AG04450 (cell line): ENCODE measurements around the gene ADIPOR1. TPM values are rescaled to one million over a fixed set of nuclear protein-coding genes. Genes with fewer than 3 reads are reported as not detected.

Experiments used
- CTCF ChIA-PET: fragments of 300-600, 350-600 bp; formaldehyde crosslinking; extraction: SDS; loops from one replicate; lab custom pipeline; 2022; ENCODE audit warnings: antibody characterized with exemption, inconsistent platforms; lab: Charles Lee
- POLR2A ChIA-PET: fragments of 350-600 bp; formaldehyde crosslinking; extraction: SDS; loops from one replicate; lab custom pipeline; 2021; ENCODE audit warnings: antibody characterized with exemption, inconsistent platforms; lab: Yijun Ruan, JAX
- DNase-seq: peaks from one replicate; pipeline ENCODE4 v3.0.0-alpha.2; 2011; ENCODE audit warnings: low read depth, low spot score
- H3K27ac ChIP-seq: one replicate; pipeline ENCODE4 v1.5.1; 2012; ENCODE audit warnings: low read depth, low read length, control low read depth
- H3K27me3 ChIP-seq: one replicate; pipeline ENCODE4 v1.6.0; 2012; ENCODE audit warnings: low read length; ENCODE audit not compliant: control insufficient read depth, insufficient read depth
- H3K4me3 ChIP-seq: 2 replicates; pipeline ENCODE4 v1.5.1; 2011; ENCODE audit warnings: mild to moderate bottlenecking, low read depth, low read length, control low read depth
- H3K9me3 ChIP-seq: 2 replicates; pipeline ENCODE4 v1.5.1; 2012; ENCODE audit warnings: low read length; ENCODE audit not compliant: control insufficient read depth, insufficient read depth
- CTCF ChIP-seq: IDR thresholded peaks from 2 replicates; pipeline ENCODE4 v1.5.1; 2011; ENCODE audit warnings: low read depth, low read length, control low read depth, inconsistent platforms
- polyA plus RNA-seq: library from polyadenylated mRNA; depleted of rRNA; stranded (reverse); fragments of >200 nt; gene quantifications from 2 replicates; pipeline ENCODE4 v1.2.3, GENCODE V29; 2011

Gene ADIPOR1
- polyA plus RNA-seq, 1 experiment = 124 TPM

GRCh38 chr1:202959276-202959620 is 1.1 kb upstream of the ADIPOR1 start:
- no peak for DNase-seq
- ChIA-PET CTCF (interaction anchor here (0.6 kb wide), 1 partner anchor 826 kb away, joined by 3 read pairs; no protein-coding TSS in a partner anchor), POLR2A (interaction anchor here (1.0 kb wide), 1 partner anchor 48 kb away, joined by 6 read pairs; the partner anchor contains the start of gene TMEM183A)
- H3K27ac ChIP-seq = no peak overlapping the region
- TF ChIP-seq CTCF = no peak
- H3K4me3 ChIP-seq = no peak overlapping the region
- H3K27me3 ChIP-seq = no peaks in the 10 kb centered on the region
- H3K9me3 ChIP-seq = no peaks in the 10 kb centered on the region; the same call in 1 of the 2 replicates

- ChIA-PET POLR2A (interaction anchor here (1.0 kb wide), 1 partner anchor 49 kb away, joined by 6 read pairs; the partner anchor contains the start of gene TMEM183A), CTCF (interaction anchor here (0.6 kb wide), 1 partner anchor 825 kb away, joined by 3 read pairs; no protein-coding TSS in a partner anchor)
- H3K27me3 ChIP-seq = no peaks in the 10 kb centered on the region
- H3K27ac ChIP-seq = peak overlapping the region; percentile 31
- peak overlapping the region; percentile 90 for H3K4me3 ChIP-seq
- DNase-seq = no peak
- no peak for TF ChIP-seq CTCF
- no peaks in the 10 kb centered on the region; the same call in 1 of the 2 replicates for H3K9me3 ChIP-seq
Measured at GRCh38 chr1:202958544-202959275, 598 bp upstream of the ADIPOR1 start.

GRCh38 chr1:202956969-202957368 is 1.1 kb downstream of the ADIPOR1 start:
- H3K27ac ChIP-seq = no peak overlapping the region
- no peak for DNase-seq
- H3K9me3 ChIP-seq = no peaks in the 10 kb centered on the region; the same call in 1 of the 2 replicates
- peak overlapping the region; percentile 90 for H3K4me3 ChIP-seq
- no peaks in the 10 kb centered on the region for H3K27me3 ChIP-seq
- ChIA-PET POLR2A (no interaction called here), CTCF (no interaction called here)
- no peak for TF ChIP-seq CTCF

- H3K27ac ChIP-seq = no peak overlapping the region
- H3K27me3 ChIP-seq = no peaks in the 10 kb centered on the region
- ChIA-PET CTCF (no interaction called here), POLR2A (no interaction called here)
- TF ChIP-seq CTCF = no peak
- no peak for DNase-seq
- no peaks in the 10 kb centered on the region; the same call in 1 of the 2 replicates for H3K9me3 ChIP-seq
- H3K4me3 ChIP-seq = no peak overlapping the region
Measured at GRCh38 chr1:202954057-202954745, 3.9 kb downstream of the ADIPOR1 start.
